Activated CD8-positive, alpha-beta memory T cell treated with anti-CD3 and anti-CD28 coated beads for 48 hours (primary cell): ENCODE results near the gene MYO1D.
A peak's percentile ranks its signal among the peaks of the same experiment; 100 is the strongest.

ENCODE experiments used
- DNase-seq, 3 experiments: peaks; one replicate each; pipeline ENCODE4 v3.0.0-alpha.2; 2020; ENCODE audit warnings: low read depth in 2 of 3, low spot score in 2 of 3

Gene MYO1D

GRCh38 chr17:32631341-32632096 is 245.4 kb downstream of the MYO1D start:
- DNase-seq: no peak

- no peak for DNase-seq
These were observed 247.2 kb downstream of the MYO1D start for GRCh38 chr17:32629563-32630190.

GRCh38 chr17:32628271-32629044 is 248.5 kb downstream of the MYO1D start:
- DNase-seq: no peak

GRCh38 chr17:32627239-32627996 is 249.5 kb downstream of the MYO1D start:
- DNase-seq: no peak

GRCh38 chr17:32626379-32626791 is 250.5 kb downstream of the MYO1D start:
- no peak for DNase-seq

- DNase-seq: no peak
These were observed 251.0 kb downstream of the MYO1D start for GRCh38 chr17:32625971-32626370.

GRCh38 chr17:32623196-32623595 is 253.7 kb downstream of the MYO1D start:
- DNase-seq: no peak

GRCh38 chr17:32622540-32622939 is 254.4 kb downstream of the MYO1D start:
- no peak for DNase-seq

GRCh38 chr17:32621612-32622312 is 255.2 kb downstream of the MYO1D start:
- no peak for DNase-seq

GRCh38 chr17:32615326-32615725 is 261.6 kb downstream of the MYO1D start:
- DNase-seq: no peak

GRCh38 chr17:32610943-32611342 is 266.0 kb downstream of the MYO1D start:
- DNase-seq: no peak

GRCh38 chr17:32609884-32610650 is 266.9 kb downstream of the MYO1D start:
- no peak for DNase-seq

GRCh38 chr17:32609085-32609484 is 267.8 kb downstream of the MYO1D start:
- DNase-seq: peak; percentile 7 to 24 (median 18)

- no peak for DNase-seq
These were observed 268.7 kb downstream of the MYO1D start for GRCh38 chr17:32608267-32608666.

- no peak for DNase-seq
These were observed 272.0 kb downstream of the MYO1D start for GRCh38 chr17:32604966-32605365.

- DNase-seq: no peak
These were observed 274.5 kb downstream of the MYO1D start for GRCh38 chr17:32602396-32602795.

GRCh38 chr17:32601866-32602265 is 275.1 kb downstream of the MYO1D start:
- DNase-seq: no peak

GRCh38 chr17:32596628-32597027 is 280.3 kb downstream of the MYO1D start:
- DNase-seq: no peak

- no peak for DNase-seq
These were observed 280.7 kb downstream of the MYO1D start for GRCh38 chr17:32596206-32596605.

- no peak for DNase-seq
These were observed 283.9 kb downstream of the MYO1D start for GRCh38 chr17:32593003-32593402.
